Nephron (organoid): ENCODE measurements around the gene ZSCAN5A.

Experiments used
- H3K27ac Mint-ChIP-seq, 3 experiments: 2 replicates each; pipeline ENCODE4 v1.8.0; 2020; ENCODE audit warnings: mixed read lengths in 3 of 3, mild to moderate bottlenecking in 2 of 3, moderate library complexity in 1 of 3
- H3K27me3 Mint-ChIP-seq: 2 replicates; pipeline ENCODE4 v1.8.0; 2021; ENCODE audit warnings: low read depth, mild to moderate bottlenecking, moderate library complexity, mixed read lengths
- H3K36me3 Mint-ChIP-seq: 2 replicates; pipeline ENCODE4 v1.8.0; 2020; ENCODE audit warnings: low read depth, mixed read lengths
- H3K4me1 Mint-ChIP-seq: 2 replicates; pipeline ENCODE4 v1.8.0; 2020; ENCODE audit warnings: mixed read lengths
- H3K4me3 Mint-ChIP-seq, 3 experiments: 2 replicates each; pipeline ENCODE4 v1.8.0; 2020; ENCODE audit warnings: mild to moderate bottlenecking in 3 of 3, mixed read lengths in 3 of 3, moderate library complexity in 2 of 3
- H3K9me3 Mint-ChIP-seq: 2 replicates; pipeline ENCODE4 v1.8.0; 2020; ENCODE audit warnings: mixed read lengths
- CTCF ChIP-seq, 3 experiments: fragments of 200-600 bp; sonication (generic); IDR thresholded peaks; one replicate each; pipeline ENCODE4 v1.5.0; 2021; ENCODE audit warnings: antibody characterized with exemption in 3 of 3; ENCODE audit not compliant: unreplicated experiment in 3 of 3

Gene ZSCAN5A

GRCh38 chr19:56295531-56296455 lies 18.8 kb downstream of the ZSCAN5A start:
- H3K9me3 Mint-ChIP-seq = peaks cover 3% of the 10 kb centered on the region
- no peaks in the 10 kb centered on the region for H3K27me3 Mint-ChIP-seq
- no peak overlapping the region for H3K27ac Mint-ChIP-seq
- H3K4me1 Mint-ChIP-seq = no peaks in the 10 kb centered on the region
- peaks cover 80% of the 10 kb centered on the region for H3K36me3 Mint-ChIP-seq
- no peak for TF ChIP-seq CTCF (IDR thresholded peaks at IDR 0.05; ENCODE audit: unreplicated experiment in 3 of 3)
- no peak overlapping the region for H3K4me3 Mint-ChIP-seq

GRCh38 chr19:56294549-56294948 lies 20.1 kb downstream of the ZSCAN5A start:
- H3K9me3 Mint-ChIP-seq = peaks cover 3% of the 10 kb centered on the region
- peaks cover 73% of the 10 kb centered on the region for H3K36me3 Mint-ChIP-seq
- no peak overlapping the region for H3K4me3 Mint-ChIP-seq
- H3K4me1 Mint-ChIP-seq = no peaks in the 10 kb centered on the region
- no peaks in the 10 kb centered on the region for H3K27me3 Mint-ChIP-seq
- H3K27ac Mint-ChIP-seq = peak overlapping the region in 2 of 3 experiments; percentile 30 to 43
- TF ChIP-seq CTCF (IDR thresholded peaks at IDR 0.05; ENCODE audit: unreplicated experiment in 3 of 3) = no peak

- Mint-ChIP-seq H3K9me3 (peaks cover 3% of the 10 kb centered on the region), H3K27ac (no peak overlapping the region), H3K4me1 (no peaks in the 10 kb centered on the region), H3K4me3 (no peak overlapping the region), H3K27me3 (no peaks in the 10 kb centered on the region), H3K36me3 (peaks cover 80% of the 10 kb centered on the region)
- no peak for TF ChIP-seq CTCF (IDR thresholded peaks at IDR 0.05; ENCODE audit: unreplicated experiment in 3 of 3)
These were observed 22.8 kb downstream of the ZSCAN5A start for GRCh38 chr19:56291867-56292266.

- H3K27me3 Mint-ChIP-seq = no peaks in the 10 kb centered on the region
- TF ChIP-seq CTCF (IDR thresholded peaks at IDR 0.05; ENCODE audit: unreplicated experiment in 3 of 3) = no peak
- H3K4me1 Mint-ChIP-seq = no peaks in the 10 kb centered on the region
- H3K4me3 Mint-ChIP-seq = no peak overlapping the region
- H3K27ac Mint-ChIP-seq = no peak overlapping the region
- peaks cover 79% of the 10 kb centered on the region for H3K36me3 Mint-ChIP-seq
- peaks cover 3% of the 10 kb centered on the region for H3K9me3 Mint-ChIP-seq
These were observed 24.5 kb downstream of the ZSCAN5A start for GRCh38 chr19:56290104-56290503.

GRCh38 chr19:56284746-56285145 lies 29.9 kb downstream of the ZSCAN5A start:
- TF ChIP-seq CTCF (IDR thresholded peaks at IDR 0.05; ENCODE audit: unreplicated experiment in 3 of 3) = no peak
- no peaks in the 10 kb centered on the region for H3K4me1 Mint-ChIP-seq
- H3K27ac Mint-ChIP-seq = no peak overlapping the region
- no peaks in the 10 kb centered on the region for H3K27me3 Mint-ChIP-seq
- no peak overlapping the region for H3K4me3 Mint-ChIP-seq
- H3K36me3 Mint-ChIP-seq = peaks cover 64% of the 10 kb centered on the region
- no peaks in the 10 kb centered on the region for H3K9me3 Mint-ChIP-seq

GRCh38 chr19:56282809-56283208 lies 31.8 kb downstream of the ZSCAN5A start:
- H3K4me3 Mint-ChIP-seq = no peak overlapping the region
- H3K36me3 Mint-ChIP-seq = peaks cover 61% of the 10 kb centered on the region
- no peak overlapping the region for H3K27ac Mint-ChIP-seq
- no peaks in the 10 kb centered on the region for H3K9me3 Mint-ChIP-seq
- no peaks in the 10 kb centered on the region for H3K27me3 Mint-ChIP-seq
- no peak for TF ChIP-seq CTCF (IDR thresholded peaks at IDR 0.05; ENCODE audit: unreplicated experiment in 3 of 3)
- H3K4me1 Mint-ChIP-seq = no peaks in the 10 kb centered on the region
